Heart right ventricle (tissue), 16 donors: ENCODE measurements around the gene L3MBTL1. TPM values are rescaled to one million over a fixed set of nuclear protein-coding genes. Genes with fewer than 3 reads are reported as not detected.
"Not testable (repeated sequence)": the region's sequence is repeated elsewhere in the genome, so short reads cannot be mapped to it uniquely, and the experiment has no call there.

Source experiments
- ATAC-seq, 8 donors: fragments of 200-7000 bp; cut with Tn5 transposase; one replicate each; pipeline ENCODE4 v1.9.1; 2020; ENCODE audit warnings: mild to moderate bottlenecking in 8 of 8, moderate library complexity in 8 of 8, moderate number of reproducible peaks in 1 of 8
- DNase-seq, 2 donors: peaks; one replicate each; pipeline ENCODE4 v3.0.0-alpha.2; 2020
- H3K27ac ChIP-seq, 10 donors: fragments of 200-600 bp; sonication (generic) in 2 of 10; one replicate each; pipeline versions ENCODE4 v1.5.0 to v1.8.0; 2020 to 2022; ENCODE audit warnings: mild to moderate bottlenecking in 3 of 10
- H3K27me3 ChIP-seq, 7 donors: fragments of 200-600 bp; one replicate each; pipeline ENCODE4 v1.8.0; 2021 to 2022; ENCODE audit warnings: mild to moderate bottlenecking in 2 of 7
- H3K36me3 ChIP-seq, 9 donors: fragments of 200-600 bp; sonication (generic) in 1 of 9; one replicate each; pipeline versions ENCODE4 v1.5.0 to v1.8.0; 2020 to 2022; ENCODE audit warnings: mild to moderate bottlenecking in 2 of 9
- H3K4me1 ChIP-seq, 9 donors: fragments of 200-600 bp; sonication (generic) in 1 of 9; one replicate each; pipeline versions ENCODE4 v1.5.0 to v1.8.0; 2020 to 2022; ENCODE audit warnings: mild to moderate bottlenecking in 4 of 9
- H3K4me3 ChIP-seq, 10 donors: fragments of 200-600 bp; sonication (generic) in 2 of 10; one replicate each; pipeline versions ENCODE4 v1.5.0 to v1.8.0; 2020 to 2022; ENCODE audit warnings: mild to moderate bottlenecking in 7 of 10, moderate library complexity in 2 of 10
- H3K9me3 ChIP-seq, 11 donors: fragments of 200-600 bp in 10 of 11; sonication (generic) in 2 of 11; one replicate each; pipeline versions ENCODE4 v1.5.0 to v1.8.0; 2013 to 2022; ENCODE audit warnings: mild to moderate bottlenecking in 2 of 11, control low read depth in 1 of 11, moderate library complexity in 1 of 11
- CTCF ChIP-seq, 9 donors: fragments of 200-600 bp; sonication (generic) in 2 of 9; IDR thresholded peaks; one replicate each; pipeline versions ENCODE4 v1.5.0 to v1.8.0; 2021 to 2022; ENCODE audit warnings: antibody characterized with exemption in 9 of 9, mild to moderate bottlenecking in 5 of 9, moderate library complexity in 1 of 9
- WGBS, 2 donors: extraction: QIAGEN DNeasy Blood & Tissue Kit; methylation state at CpG; one replicate each; pipeline ENCODE4 v1.1.7; 2013; ENCODE audit warnings: inconsistent platforms in 1 of 2; 5-methylcytosine and 5-hydroxymethylcytosine counted together
- intact Hi-C, 10 donors: fragments of 100-400 bp; cut with DNase I; formaldehyde crosslinking; loops; one replicate each; pipeline versions ENCODE4 v1.11.1 to v1.14.2; 2022
- polyA plus RNA-seq, 2 donors: library from polyadenylated mRNA; stranded (reverse); fragments of 200-250 nt; gene quantifications; one replicate each; pipeline ENCODE4 v1.2.3, GENCODE V29; 2013
- total RNA-seq, 10 donors: library from RNA; stranded (reverse); fragmentation: NEBNext Ultra II Directional in 3 of 10; extraction: Animal tissue kit (Norgen Biotek cat#: 25700) in 3 of 10; gene quantifications; one replicate each; pipeline versions ENCODE4 v1.2.1 to v1.2.4, GENCODE V29; 2021 to 2023
- donor health status: Arrhythmogenic right ventricular cardiomyopathy.
- donor health status: ischemic (EF 13 %, LVEDD 7.1; RV severe dilation, severe dysfunction).
- donor health status: healthy with polysubstance abuse.
- donor health status: DM: no; HTN: yes; CAD: no.
- donor health status: DM: no; HTN: no; CAD: no.
- donor health status: ischemic (EF 25% LVEDD 6.9; RV normal size, moderate dysfunction).
- donor health status: ischemic (EF 25% LVEDD 5.7; RV mildly dilated, moderate dysfunction).
- donor health status: healthy.
- donor health status: DM: yes; HTN: yes; CAD: no.
- donor health status: Ischemic cardiomyopathy.
- donor health status: ischemic (EF 35%, LVEDD 5.7; RV mildly dilated, moderate dysfunction).
- donor health status: nonischemic (EF 11% LVEDD 7.7; RV severe dilation, severe dysfunction).
- donor health status: DM: yes; HTN: yes; CAD: no.
- donor health status: PGD.
- donor health status: ischemic (EF 29% LVEDD 5.4; RV normal size, mild dysfunction).
- donor health status: nonischemic (EF 23%, LVEDD 6.1; RV moderate dilation, normal function).

Gene L3MBTL1
- total and polyA plus RNA-seq, 12 donors, result 1.2 to 9.0 (median 4.9) TPM

DNA sequence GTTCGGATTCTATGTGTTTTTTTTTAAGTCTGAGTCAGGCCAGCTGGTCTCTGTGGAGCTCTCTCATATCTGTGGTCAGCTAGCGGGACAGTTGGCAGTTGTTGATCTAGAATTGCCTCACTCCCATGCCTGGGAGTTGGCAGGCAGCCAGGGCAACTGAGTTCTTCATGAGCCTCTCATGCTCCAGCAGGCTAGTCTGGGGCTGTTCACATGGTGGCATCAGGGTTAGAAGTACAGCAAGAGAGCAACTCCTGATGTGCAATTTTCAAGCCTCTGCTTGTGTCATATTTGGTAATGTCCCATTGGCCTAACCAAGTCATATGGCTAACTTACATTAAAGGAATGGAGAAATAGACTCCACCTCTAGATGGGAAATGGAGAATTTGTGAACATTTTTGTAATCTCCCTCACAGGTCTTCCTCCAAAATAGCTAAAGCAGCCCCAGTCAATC lies 76.5 kb downstream of the L3MBTL1 start:
- no peak overlapping the region for H3K27ac ChIP-seq
- no peak for TF ChIP-seq CTCF (IDR thresholded peaks at IDR 0.05)
- ATAC-seq (peak in 7 of 8 donors; percentile 33 to 80 (median 64)), DNase-seq (peak; percentile 43 to 64)
- H3K4me3 ChIP-seq, result no peak overlapping the region
- H3K36me3 ChIP-seq, result no peaks in the 10 kb centered on the region
- intact Hi-C loops, result loop anchor here in 2 of 10 donors (10.0 kb wide), 1 partner anchor 129 kb away; the partner anchor contains the start of gene SRSF6 (in 2 of the 2)
- peaks cover 0 to 16% (median 0%) of the 10 kb centered on the region in 9 donors for H3K4me1 ChIP-seq
- 47 to 53% methylated on average over 2 of the region's 2 CpGs for WGBS, 2 donors
- H3K27me3 ChIP-seq, result no peaks in the 10 kb centered on the region
- no peaks in the 10 kb centered on the region for H3K9me3 ChIP-seq

GRCh38 chr20:43584448-43585136 lies 77.1 kb downstream of the L3MBTL1 start:
- no peaks in the 10 kb centered on the region for H3K36me3 ChIP-seq
- WGBS, 2 donors, result 56 to 66% methylated on average over 7 of the region's 7 CpGs
- H3K9me3 ChIP-seq, result no peaks in the 10 kb centered on the region
- no peak overlapping the region for H3K4me3 ChIP-seq
- no peak overlapping the region for H3K27ac ChIP-seq
- DNase-seq (no peak), ATAC-seq (no peak)
- no peak for TF ChIP-seq CTCF (IDR thresholded peaks at IDR 0.05)
- intact Hi-C loops, result loop anchor here in 2 of 10 donors (10.0 kb wide), 1 partner anchor 130 kb away; the partner anchor contains the start of gene SRSF6 (in 2 of the 2)
- no peaks in the 10 kb centered on the region for H3K27me3 ChIP-seq
- peaks cover 0 to 14% (median under 1%) of the 10 kb centered on the region in 9 donors for H3K4me1 ChIP-seq

GRCh38 chr20:43586641-43587040 lies 79.1 kb downstream of the L3MBTL1 start:
- Histone ChIP-seq H3K36me3 (no peaks in the 10 kb centered on the region), H3K4me1 (peaks cover 0 to 23% (median 6%) of the 10 kb centered on the region in 9 donors), H3K27me3 (no peaks in the 10 kb centered on the region), H3K9me3 (no peaks in the 10 kb centered on the region), H3K27ac (no peak overlapping the region), H3K4me3 (no peak overlapping the region)
- TF ChIP-seq CTCF (IDR thresholded peaks at IDR 0.05), result no peak
- ATAC-seq (no peak), DNase-seq (no peak)
- intact Hi-C loops, result loop anchor here in 2 of 10 donors (10.0 kb wide), 1 partner anchor 132 kb away; the partner anchor contains the start of gene SRSF6 (in 2 of the 2)
- 87 to 90% methylated on average over 8 of the region's 8 CpGs for WGBS, 2 donors

GRCh38 chr20:43588526-43588925 lies 81.0 kb downstream of the L3MBTL1 start:
- H3K36me3 ChIP-seq, ATAC-seq, H3K9me3 ChIP-seq, DNase-seq, H3K4me3 ChIP-seq, H3K27me3 ChIP-seq, H3K27ac ChIP-seq: not testable (repeated sequence)
- intact Hi-C loops, result loop anchor here in 2 of 10 donors (10.0 kb wide), 1 partner anchor 134 kb away; the partner anchor contains the start of gene SRSF6 (in 2 of the 2)
- peaks cover 0 to 28% (median 13%) of the 10 kb centered on the region in 9 donors for H3K4me1 ChIP-seq
- 93 to 94% methylated on average over 10 of the region's 10 CpGs for WGBS, 2 donors
